H7 (cell line): Measurements from ENCODE around the gene NCBP2L. TPM values are rescaled to one million over a fixed set of nuclear protein-coding genes. Genes with fewer than 3 reads are reported as not detected.

ENCODE experiments used
- total RNA-seq: library from RNA; depleted of rRNA; stranded (reverse); fragments of >200 nt; shearing (Covaris generic); gene quantifications from 2 replicates; pipeline ENCODE4 v1.2.3, GENCODE V29; 2014; rRNA removed

Gene NCBP2L
- total RNA-seq, 1 experiment from 2014 or later: not detected

Other genes with a start within 250 kb of the NCBP2L start
- gene PRPS1, start 149.2 kb upstream of the NCBP2L start, total RNA-seq: 231 and 248 TPM in 2 replicates
- gene TSC22D3, start 1.9 kb upstream of the NCBP2L start, total RNA-seq: 46.2 and 55.0 TPM in 2 replicates
- 8.4 and 9.4 TPM in 2 replicates for gene MID2, start 48.1 kb downstream of the NCBP2L start, total RNA-seq
- gene TEX13B, start 204.6 kb downstream of the NCBP2L start, total RNA-seq: 0.85 TPM in 1 of 2 replicates, not detected in the other